ENCODE measurements around the gene DCDC2.
"Not testable (repeated sequence)": the region's sequence is repeated elsewhere in the genome, so short reads cannot be mapped to it uniquely, and the experiment has no call there.

The DCDC2 gene

GRCh38 chr6:24374612-24375011, 16.8 kb upstream of the DCDC2 start:
- H2BK12ac ChIP-seq (ENCODE audit: low read length), result no peak overlapping the region
- H3K14ac ChIP-seq (ENCODE audit: low read length), result no peak overlapping the region
- no peak overlapping the region for H3K27ac ChIP-seq (ENCODE audit: low read depth, low read length)
- no peak overlapping the region for H2AFZ ChIP-seq (ENCODE audit: insufficient read depth, low read length, poor library complexity)
- no peak overlapping the region for H2BK120ac ChIP-seq (ENCODE audit: insufficient read depth, low read length, poor library complexity)
- peaks cover 2% of the 10 kb centered on the region for H3K9me3 ChIP-seq (ENCODE audit: insufficient read depth, low read depth, low read length)
- H4K12ac ChIP-seq (ENCODE audit: low read depth, low read length), result no peak overlapping the region
- no peak overlapping the region for H3K9ac ChIP-seq (ENCODE audit: low read length)
- H4K91ac ChIP-seq (ENCODE audit: low read depth, low read length), result no peak overlapping the region
- no peak overlapping the region for H2AK5ac ChIP-seq (ENCODE audit: low read length)
- H3K4me1 ChIP-seq (ENCODE audit: control insufficient read depth in 1 of 2, insufficient read depth in 2 of 2, low read length in 2 of 2), result no peaks in the 10 kb centered on the region
- H3K18ac ChIP-seq (ENCODE audit: low read length), result no peak overlapping the region
- H3K36me3 ChIP-seq (ENCODE audit: control insufficient read depth in 1 of 2, insufficient read depth in 2 of 2, low read length in 2 of 2), result no peaks in the 10 kb centered on the region
- H3K27me3 ChIP-seq (ENCODE audit: insufficient read depth, low read length), result no peaks in the 10 kb centered on the region
- no CpG with 5 or more reads among the region's 6 CpGs for WGBS (ENCODE audit: extremely low coverage, insufficient coverage, insufficient read length)
- no peaks in the 10 kb centered on the region for H3K79me1 ChIP-seq (ENCODE audit: low read length)
- H3K4me2 ChIP-seq (ENCODE audit: low read length), result no peak overlapping the region
- no peak for DNase-seq
- no peak overlapping the region for H3K4me3 ChIP-seq (ENCODE audit: low read depth, low read length)
- no peak overlapping the region for H3K4ac ChIP-seq (ENCODE audit: low read depth, low read length)
- no peak overlapping the region for H2BK5ac ChIP-seq (ENCODE audit: low read depth, low read length, poor library complexity)
- no peaks in the 10 kb centered on the region for H3K79me2 ChIP-seq (ENCODE audit: control insufficient read depth, insufficient read depth, low read length, poor library complexity)
- no peak overlapping the region for H4K8ac ChIP-seq (ENCODE audit: low read depth, low read length)
- H3K23ac ChIP-seq (ENCODE audit: low read length), result no peak overlapping the region

GRCh38 chr6:24365103-24365633, 7.3 kb upstream of the DCDC2 start:
- H3K23ac ChIP-seq (ENCODE audit: low read length); H4K8ac ChIP-seq (ENCODE audit: low read depth, low read length); H3K4me3 ChIP-seq (ENCODE audit: low read depth, low read length); H4K91ac ChIP-seq (ENCODE audit: low read depth, low read length); H3K9me3 ChIP-seq (ENCODE audit: insufficient read depth, low read depth, low read length); H2BK120ac ChIP-seq (ENCODE audit: insufficient read depth, low read length, poor library complexity); H3K79me1 ChIP-seq (ENCODE audit: low read length); DNase-seq; H3K14ac ChIP-seq (ENCODE audit: low read length); H3K4ac ChIP-seq (ENCODE audit: low read depth, low read length); H4K12ac ChIP-seq (ENCODE audit: low read depth, low read length); H2BK12ac ChIP-seq (ENCODE audit: low read length); H3K27me3 ChIP-seq (ENCODE audit: insufficient read depth, low read length); H2AFZ ChIP-seq (ENCODE audit: insufficient read depth, low read length, poor library complexity); H2AK5ac ChIP-seq (ENCODE audit: low read length); H3K4me2 ChIP-seq (ENCODE audit: low read length); H3K9ac ChIP-seq (ENCODE audit: low read length); H2BK5ac ChIP-seq (ENCODE audit: low read depth, low read length, poor library complexity); H3K79me2 ChIP-seq (ENCODE audit: control insufficient read depth, insufficient read depth, low read length, poor library complexity); H3K36me3 ChIP-seq (ENCODE audit: control insufficient read depth in 1 of 2, insufficient read depth in 2 of 2, low read length in 2 of 2); H3K27ac ChIP-seq (ENCODE audit: low read depth, low read length); H3K4me1 ChIP-seq (ENCODE audit: control insufficient read depth in 1 of 2, insufficient read depth in 2 of 2, low read length in 2 of 2); H3K18ac ChIP-seq (ENCODE audit: low read length): not testable (repeated sequence)
- WGBS (ENCODE audit: extremely low coverage, insufficient coverage, insufficient read length), result no CpG with 5 or more reads among the region's 8 CpGs

GRCh38 chr6:24362363-24362762, 4.5 kb upstream of the DCDC2 start:
- H3K4me2 ChIP-seq (ENCODE audit: low read length); H3K79me2 ChIP-seq (ENCODE audit: control insufficient read depth, insufficient read depth, low read length, poor library complexity); H2BK120ac ChIP-seq (ENCODE audit: insufficient read depth, low read length, poor library complexity); H3K79me1 ChIP-seq (ENCODE audit: low read length); H3K27ac ChIP-seq (ENCODE audit: low read depth, low read length); H3K4me3 ChIP-seq (ENCODE audit: low read depth, low read length); H4K91ac ChIP-seq (ENCODE audit: low read depth, low read length); H3K23ac ChIP-seq (ENCODE audit: low read length); H3K4me1 ChIP-seq (ENCODE audit: control insufficient read depth in 1 of 2, insufficient read depth in 2 of 2, low read length in 2 of 2); DNase-seq; H3K14ac ChIP-seq (ENCODE audit: low read length); H2BK12ac ChIP-seq (ENCODE audit: low read length); H4K8ac ChIP-seq (ENCODE audit: low read depth, low read length); H2BK5ac ChIP-seq (ENCODE audit: low read depth, low read length, poor library complexity); H2AK5ac ChIP-seq (ENCODE audit: low read length); H3K9me3 ChIP-seq (ENCODE audit: insufficient read depth, low read depth, low read length); H2AFZ ChIP-seq (ENCODE audit: insufficient read depth, low read length, poor library complexity); H3K36me3 ChIP-seq (ENCODE audit: control insufficient read depth in 1 of 2, insufficient read depth in 2 of 2, low read length in 2 of 2); H3K9ac ChIP-seq (ENCODE audit: low read length); H3K18ac ChIP-seq (ENCODE audit: low read length); H4K12ac ChIP-seq (ENCODE audit: low read depth, low read length); H3K4ac ChIP-seq (ENCODE audit: low read depth, low read length); H3K27me3 ChIP-seq (ENCODE audit: insufficient read depth, low read length): not testable (repeated sequence)
- WGBS (ENCODE audit: extremely low coverage, insufficient coverage, insufficient read length), result no CpG with 5 or more reads among the region's 5 CpGs

- Histone ChIP-seq H4K8ac (ENCODE audit: low read depth, low read length) (peak overlapping the region; percentile 17), H3K79me2 (ENCODE audit: control insufficient read depth, insufficient read depth, low read length, poor library complexity) (no peaks in the 10 kb centered on the region), H2BK120ac (ENCODE audit: insufficient read depth, low read length, poor library complexity) (no peak overlapping the region), H2BK5ac (ENCODE audit: low read depth, low read length, poor library complexity) (no peak overlapping the region), H3K18ac (ENCODE audit: low read length) (no peak overlapping the region), H3K23ac (ENCODE audit: low read length) (no peak overlapping the region), H3K9ac (ENCODE audit: low read length) (peak overlapping the region; percentile 35), H3K4me1 (ENCODE audit: control insufficient read depth in 1 of 2, insufficient read depth in 2 of 2, low read length in 2 of 2) (peaks cover 0 to 3% of the 10 kb centered on the region in 2 experiments), H3K27me3 (ENCODE audit: insufficient read depth, low read length) (no peaks in the 10 kb centered on the region), H4K12ac (ENCODE audit: low read depth, low read length) (no peak overlapping the region), H2AFZ (ENCODE audit: insufficient read depth, low read length, poor library complexity) (peak overlapping the region; percentile 67), H3K27ac (ENCODE audit: low read depth, low read length) (no peak overlapping the region), H3K4me2 (ENCODE audit: low read length) (peak overlapping the region; percentile 73), H3K79me1 (ENCODE audit: low read length) (no peaks in the 10 kb centered on the region), H3K14ac (ENCODE audit: low read length) (no peak overlapping the region), H3K36me3 (ENCODE audit: control insufficient read depth in 1 of 2, insufficient read depth in 2 of 2, low read length in 2 of 2) (no peaks in the 10 kb centered on the region), H4K91ac (ENCODE audit: low read depth, low read length) (no peak overlapping the region), H2AK5ac (ENCODE audit: low read length) (no peak overlapping the region), H3K9me3 (ENCODE audit: insufficient read depth, low read depth, low read length) (peaks cover 5% of the 10 kb centered on the region), H3K4ac (ENCODE audit: low read depth, low read length) (no peak overlapping the region), H3K4me3 (ENCODE audit: low read depth, low read length) (peak overlapping the region; percentile 73), H2BK12ac (ENCODE audit: low read length) (no peak overlapping the region)
- no CpG with 5 or more reads among the region's 55 CpGs for WGBS (ENCODE audit: extremely low coverage, insufficient coverage, insufficient read length)
- peak; percentile 66 to 75 for DNase-seq
These were observed 2.0 kb upstream of the DCDC2 start for GRCh38 chr6:24359640-24360454.
